Body of pancreas (tissue), 4 donors: ENCODE results near the gene HLA-B. TPM values are rescaled to one million over a fixed set of nuclear protein-coding genes. Genes with fewer than 3 reads are reported as not detected.

Source experiments
- ATAC-seq: fragments of 150-250 bp; one replicate; pipeline ENCODE4 v1.9.1; 2016
- DNase-seq, 4 donors: peaks; one replicate each; pipeline ENCODE4 v3.0.0-alpha.2; 2019
- H3K27ac ChIP-seq, 4 donors: fragments of 200-600 bp; sonication (generic); 1 replicate in 3 of 4; 2 replicates in 1 of 4; pipeline versions ENCODE4 v1.5.1 to v1.6.1; 2016 to 2019; ENCODE audit warnings: mild to moderate bottlenecking in 1 of 4, mixed read lengths in 1 of 4, moderate library complexity in 1 of 4
- H3K27me3 ChIP-seq, 2 donors: fragments of 200-600 bp; sonication (generic); one replicate each; pipeline ENCODE4 v1.6.0; 2016; ENCODE audit warnings: mild to moderate bottlenecking in 1 of 2
- H3K36me3 ChIP-seq, 2 donors: fragments of 200-600 bp; sonication (generic); replicated peaks in 1 of 2; 2 replicates each; pipeline ENCODE4 v1.5.1; 2016; ENCODE audit warnings: low read depth in 2 of 2; ENCODE audit not compliant: insufficient read depth in 1 of 2
- H3K4me1 ChIP-seq: fragments of 200-600 bp; sonication (generic); one replicate; pipeline ENCODE4 v1.6.0; 2016
- H3K4me3 ChIP-seq, 2 donors: fragments of 200-600 bp; sonication (generic); 1 replicate in 1 of 2; 2 replicates in 1 of 2; pipeline ENCODE4 v1.5.1; 2016 to 2019
- H3K9me3 ChIP-seq, 3 donors: fragments of 200-600 bp; sonication (generic); 1 replicate in 2 of 3; 2 replicates in 1 of 3; pipeline ENCODE4 v1.5.1; 2016
- POLR2A ChIP-seq, 3 donors: fragments of 450-650 bp; IDR thresholded peaks; one replicate each; pipeline ENCODE4 v1.6.1; 2016; ENCODE audit warnings: antibody characterized with exemption in 3 of 3, mild to moderate bottlenecking in 2 of 3
- WGBS, 2 donors: methylation state at CpG; one replicate each; pipeline ENCODE4 v1.1.5; 2017; 5-methylcytosine and 5-hydroxymethylcytosine counted together
- intact Hi-C: fragments of 100-400 bp; cut with DNase I; formaldehyde crosslinking; loops from one replicate; pipeline ENCODE4 v1.15.1; 2023
- microRNA-seq, 2 donors: library from miRNA; unstranded; fragments of <30 nt; microRNA quantifications; one replicate each; pipeline ENCODE4, GENCODE V29; 2016; ENCODE audit warnings: borderline number of aligned reads in 2 of 2, borderline replicate concordance in 2 of 2
- small RNA-seq: library from RNA; depleted of rRNA; stranded (forward); fragments of <200 nt; gene quantifications from one replicate; pipeline ENCODE3, GENCODE V24; 2016
- total RNA-seq, 2 donors: library from RNA; depleted of rRNA; stranded (reverse); fragments of >200 nt; gene quantifications; one replicate each; pipeline ENCODE4 v1.1.0, GENCODE V29; 2016
- TF ChIP-seq, protein P1 (sequence below), 7 experiments: fragments of 450-650 bp in 4 of 7; fragments of 200-600 bp in 3 of 7; sonication (generic) in 3 of 7; IDR thresholded peaks; one replicate each; pipeline ENCODE4 v1.5.1; 2016 to 2019; ENCODE audit warnings: antibody characterized with exemption in 7 of 7

The HLA-B gene
- total RNA-seq, 2 donors from 2014 or later = 316 to 342 TPM

- 75 to 90% methylated on average over 4 of the region's 4 CpGs for WGBS, 2 donors
- intact Hi-C loops = no loop called here
- Histone ChIP-seq H3K4me3 (no peak overlapping the region), H3K27ac (no peak overlapping the region), H3K36me3 (no peaks in the 10 kb centered on the region), H3K4me1 (peaks cover 15% of the 10 kb centered on the region), H3K9me3 (no peaks in the 10 kb centered on the region), H3K27me3 (no peaks in the 10 kb centered on the region)
- DNase-seq = no peak
- TF ChIP-seq, protein P1, sequence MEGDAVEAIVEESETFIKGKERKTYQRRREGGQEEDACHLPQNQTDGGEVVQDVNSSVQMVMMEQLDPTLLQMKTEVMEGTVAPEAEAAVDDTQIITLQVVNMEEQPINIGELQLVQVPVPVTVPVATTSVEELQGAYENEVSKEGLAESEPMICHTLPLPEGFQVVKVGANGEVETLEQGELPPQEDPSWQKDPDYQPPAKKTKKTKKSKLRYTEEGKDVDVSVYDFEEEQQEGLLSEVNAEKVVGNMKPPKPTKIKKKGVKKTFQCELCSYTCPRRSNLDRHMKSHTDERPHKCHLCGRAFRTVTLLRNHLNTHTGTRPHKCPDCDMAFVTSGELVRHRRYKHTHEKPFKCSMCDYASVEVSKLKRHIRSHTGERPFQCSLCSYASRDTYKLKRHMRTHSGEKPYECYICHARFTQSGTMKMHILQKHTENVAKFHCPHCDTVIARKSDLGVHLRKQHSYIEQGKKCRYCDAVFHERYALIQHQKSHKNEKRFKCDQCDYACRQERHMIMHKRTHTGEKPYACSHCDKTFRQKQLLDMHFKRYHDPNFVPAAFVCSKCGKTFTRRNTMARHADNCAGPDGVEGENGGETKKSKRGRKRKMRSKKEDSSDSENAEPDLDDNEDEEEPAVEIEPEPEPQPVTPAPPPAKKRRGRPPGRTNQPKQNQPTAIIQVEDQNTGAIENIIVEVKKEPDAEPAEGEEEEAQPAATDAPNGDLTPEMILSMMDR (IDR thresholded peaks at IDR 0.05) = no peak
- no peak for TF ChIP-seq POLR2A (IDR thresholded peaks at IDR 0.05)
- ATAC-seq = no peak
Measured at GRCh38 chr6:31305703-31306219, 51.2 kb downstream of the HLA-B start.

DNA sequence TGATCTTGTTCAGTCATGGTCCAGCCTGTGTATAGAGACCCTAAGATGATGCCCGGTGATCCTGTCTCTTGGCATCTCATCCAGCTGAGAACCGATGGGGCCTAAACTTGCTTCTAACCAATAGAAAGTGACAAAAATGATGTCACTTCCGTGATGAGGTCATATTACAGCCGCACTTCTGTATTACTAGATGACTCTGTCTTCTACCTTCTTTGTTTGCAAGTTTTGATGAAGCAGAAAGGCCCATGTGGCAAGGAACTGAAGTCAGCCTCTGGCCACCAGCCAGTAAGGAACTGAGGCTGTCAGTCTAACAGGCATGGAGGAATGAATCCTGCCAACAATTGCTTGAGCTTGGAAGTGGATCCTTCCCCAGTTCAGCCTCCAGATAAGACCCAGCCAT is 52.3 kb downstream of the HLA-B start:
- H3K36me3 ChIP-seq = no peaks in the 10 kb centered on the region
- ATAC-seq = no peak
- no peak for TF ChIP-seq POLR2A (IDR thresholded peaks at IDR 0.05)
- TF ChIP-seq, protein P1 (IDR thresholded peaks at IDR 0.05) = no peak
- DNase-seq = peak in 1 of 4 donors; percentile 14
- no peaks in the 10 kb centered on the region for H3K9me3 ChIP-seq
- H3K27ac ChIP-seq = no peak overlapping the region
- WGBS, 2 donors = 67 to 77% methylated on average over 4 of the region's 4 CpGs
- peaks cover 15% of the 10 kb centered on the region for H3K4me1 ChIP-seq
- no peak overlapping the region for H3K4me3 ChIP-seq
- intact Hi-C loops = no loop called here
- no peaks in the 10 kb centered on the region for H3K27me3 ChIP-seq

Small RNAs within 50 kb of the gene (microRNA-seq; reads per million reads assigned to microRNA genes)
- gene MIR6891 = 0 reads per million in 2 donors

Small RNAs within 50 kb of the gene (small RNA-seq; reads per million reads assigned to genes)
- gene HLA-S (not detected), gene MIR6891 (not detected), gene RF00019 (not detected), gene RNU6-283P (not detected)

Other genes starting within 250 kb of the HLA-B start
- not detected for gene C6orf15, start 244.6 kb downstream of the HLA-B start, total RNA-seq
- 1 to 10 TPM; 1.6 to 3.4 TPM for gene PSORS1C1, start 242.4 kb downstream of the HLA-B start, total RNA-seq
- not detected for gene CDSN, start 236.7 kb downstream of the HLA-B start, total RNA-seq
- gene PSORS1C2, start 218.1 kb downstream of the HLA-B start, total RNA-seq = not detected
- 10 to 100 TPM; 15.6 to 28.7 TPM for gene CCHCR1, start 199.4 kb downstream of the HLA-B start, total RNA-seq
- gene TCF19, start 198.6 kb downstream of the HLA-B start, total RNA-seq = 1 to 10 TPM; 1.8 to 2.0 TPM
- 10 to 100 TPM in 1 of 2 donors, 1 to 10 TPM in 1; 4.9 to 37.6 TPM for gene POU5F1, start 186.5 kb downstream of the HLA-B start, total RNA-seq
- gene HLA-C, start 85.1 kb downstream of the HLA-B start, total RNA-seq = 100 to 1,000 TPM in 1 of 2 donors, 10 to 100 TPM in 1; 93.9 to 364 TPM
- 10 to 100 TPM in 1 of 2 donors, 1 to 10 TPM in 1; 8.3 to 10.9 TPM for gene MICA, start 46.4 kb upstream of the HLA-B start, total RNA-seq
- under 1 TPM in 1 of 2 donors, not detected in 1; 0.78 TPM for gene MICB, start 141.0 kb upstream of the HLA-B start, total RNA-seq
- not detected for gene MCCD1, start 171.8 kb upstream of the HLA-B start, total RNA-seq
- gene DDX39B, start 184.8 kb upstream of the HLA-B start, total RNA-seq = 100 to 1,000 TPM; 132 to 260 TPM
- gene ATP6V1G2, start 189.4 kb upstream of the HLA-B start, total RNA-seq = 1 to 10 TPM in 1 of 2 donors, not detected in 1; 1.0 TPM
- 10 to 100 TPM in 1 of 2 donors, 1 to 10 TPM in 1; 5.6 to 27.0 TPM for gene NFKBIL1, start 190.4 kb upstream of the HLA-B start, total RNA-seq
- gene LTA, start 215.1 kb upstream of the HLA-B start, total RNA-seq = not detected
- 1 to 10 TPM in 1 of 2 donors, under 1 TPM in 1; 0.66 to 1.3 TPM for gene TNF, start 218.4 kb upstream of the HLA-B start, total RNA-seq
- under 1 TPM in 1 of 2 donors, not detected in 1; 0.78 TPM for gene LTB, start 225.2 kb upstream of the HLA-B start, total RNA-seq
- 1 to 10 TPM; 2.9 to 6.9 TPM for gene LST1, start 229.1 kb upstream of the HLA-B start, total RNA-seq
- not detected for gene NCR3, start 235.8 kb upstream of the HLA-B start, total RNA-seq